Measurements from ENCODE around the gene ACBD3.

The ACBD3 gene

DNA sequence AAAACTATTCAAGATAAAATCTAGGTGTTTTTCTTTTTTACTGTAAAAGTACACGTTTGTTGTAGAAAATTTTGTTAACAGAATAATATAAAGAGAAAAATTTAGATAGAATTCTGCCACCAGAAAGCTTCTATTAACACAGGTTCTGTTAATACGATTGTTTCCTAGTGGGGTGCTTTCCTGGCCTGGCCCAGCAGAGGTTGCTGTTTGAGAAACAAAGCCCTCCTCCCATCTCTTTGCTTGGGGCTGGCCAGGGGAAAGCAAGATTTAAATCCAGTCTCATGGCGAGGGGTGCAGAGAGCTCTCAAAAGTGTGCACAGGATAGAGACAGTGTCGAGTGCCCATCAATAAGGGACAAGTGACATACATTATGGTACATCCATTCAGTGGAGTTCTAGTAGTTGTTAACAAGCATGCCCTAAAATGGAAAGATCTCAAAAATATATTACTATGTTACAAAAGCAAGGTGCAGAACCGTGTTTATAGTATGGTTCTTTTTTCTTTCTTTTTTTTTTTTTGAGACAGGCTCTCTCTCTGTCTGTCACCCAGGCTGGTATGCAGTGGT lies 14.6 kb upstream of the ACBD3 start:
- no peak for DNase-seq

DNA sequence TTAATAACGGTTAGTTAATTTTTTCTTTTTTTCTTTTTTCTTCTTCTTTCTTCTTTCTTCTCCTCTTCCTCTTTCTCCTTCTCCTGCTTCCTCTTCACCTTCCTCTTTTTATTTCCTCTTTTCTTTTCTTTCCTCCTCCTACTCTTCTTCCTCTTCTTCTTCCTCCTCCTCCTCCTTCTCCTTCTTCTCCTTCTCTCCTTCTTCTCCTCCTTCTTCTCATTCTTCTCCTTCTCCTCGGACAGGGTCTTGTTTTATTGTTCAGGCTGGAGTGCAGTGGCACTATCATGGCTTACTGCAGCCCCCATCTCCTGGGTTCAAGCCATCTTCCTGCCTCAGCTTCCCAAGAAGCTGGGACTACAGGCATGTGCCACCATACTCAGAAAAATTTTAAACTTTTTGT lies 13.4 kb upstream of the ACBD3 start:
- no peak for DNase-seq

DNA sequence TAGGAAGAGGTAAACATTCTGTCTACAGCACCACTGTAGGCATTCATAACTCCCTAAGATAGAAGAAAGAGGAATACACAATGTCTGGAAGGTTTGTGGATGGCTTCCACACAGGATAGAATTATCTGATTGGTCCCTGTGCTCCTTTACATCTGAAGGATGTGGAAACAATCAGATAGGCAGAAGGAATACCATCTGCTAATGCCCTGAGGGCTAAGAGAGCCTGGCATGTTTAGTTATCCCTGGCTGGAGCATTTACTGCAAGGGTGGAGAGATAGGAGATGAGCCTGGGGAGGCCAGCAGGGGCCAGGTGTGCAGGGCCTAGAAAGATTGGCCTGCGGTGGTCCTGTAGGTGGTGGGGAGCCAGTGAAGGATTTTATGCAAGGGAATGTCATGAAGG lies 8.6 kb upstream of the ACBD3 start:
- DNase-seq, result no peak

DNA sequence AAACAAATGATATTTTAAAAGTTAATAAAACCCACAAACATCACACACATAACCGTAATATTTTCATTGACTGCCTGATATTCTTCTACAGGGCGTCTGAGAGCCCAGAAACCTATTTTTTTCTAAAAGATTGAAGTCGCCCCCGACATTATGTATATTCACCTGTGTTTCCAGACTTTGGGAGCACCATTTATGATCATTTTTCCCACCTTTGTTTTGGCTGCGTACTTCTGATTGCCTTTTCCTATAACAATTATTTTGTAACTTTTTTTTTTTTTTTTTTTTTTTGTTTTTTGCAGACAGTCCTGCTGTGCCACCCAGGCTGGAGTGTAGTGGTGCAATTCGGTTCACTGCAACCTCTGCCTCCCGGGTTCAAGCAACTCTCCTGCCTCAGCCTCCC lies 839 bp upstream of the ACBD3 start:
- no peak for DNase-seq

DNA sequence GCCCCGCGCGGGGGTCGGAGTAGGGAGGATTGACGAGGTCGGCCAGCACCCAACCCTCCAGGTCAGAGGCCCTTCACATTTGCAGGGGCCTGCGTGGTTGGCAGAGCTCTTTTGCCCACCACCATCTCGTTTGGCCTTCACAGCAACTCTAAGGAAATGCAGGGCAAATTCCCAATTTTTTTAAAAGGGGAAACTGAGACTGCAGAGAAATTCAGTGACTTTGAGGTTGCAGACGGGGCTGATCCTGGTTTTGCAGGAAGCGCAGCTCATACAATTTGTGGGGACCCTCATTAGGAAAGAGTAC lies 430 bp upstream of the ACBD3 start:
- no peak for DNase-seq

DNA sequence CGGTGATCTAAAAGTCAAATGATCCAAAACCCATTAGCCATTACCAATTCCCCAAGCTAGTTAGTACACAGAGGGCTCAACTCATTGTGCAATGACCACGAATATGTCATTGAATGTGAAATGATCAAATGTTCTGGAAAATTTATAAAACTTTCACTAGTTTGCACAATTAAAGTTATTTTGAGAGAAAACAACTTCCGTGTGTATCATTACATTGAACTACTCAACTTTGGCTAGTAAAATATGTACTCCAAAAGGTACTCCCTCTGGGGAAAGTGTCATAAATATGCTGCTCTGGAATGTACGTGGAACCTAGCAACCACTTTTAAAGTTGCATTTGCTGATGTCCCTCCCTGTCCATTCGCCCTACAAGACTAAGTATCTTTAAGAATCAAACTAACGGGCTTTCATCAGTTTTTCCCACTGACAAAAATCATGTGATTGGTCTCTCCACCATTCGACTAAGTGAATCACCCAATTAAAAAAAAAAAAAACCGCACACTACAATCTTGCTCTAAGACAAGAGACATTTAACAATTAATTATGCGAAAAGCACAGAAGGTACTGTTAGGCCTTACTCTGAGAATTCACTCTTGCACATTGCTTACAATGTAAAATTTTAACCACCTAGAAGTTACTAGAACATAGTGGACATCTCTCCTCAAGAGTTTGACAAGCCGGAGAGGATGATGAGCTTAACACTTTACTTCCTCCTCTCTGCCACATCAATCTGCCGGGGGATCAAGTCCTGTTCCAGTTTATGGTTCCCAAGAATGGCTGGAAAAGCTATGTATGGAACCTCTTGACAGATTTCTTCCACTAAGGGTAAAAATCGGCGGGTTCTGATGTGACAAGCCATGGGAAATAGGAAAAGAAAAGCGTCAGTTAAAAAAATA lies 1.2 kb downstream of the ACBD3 start:
- DNase-seq, result no peak

DNA sequence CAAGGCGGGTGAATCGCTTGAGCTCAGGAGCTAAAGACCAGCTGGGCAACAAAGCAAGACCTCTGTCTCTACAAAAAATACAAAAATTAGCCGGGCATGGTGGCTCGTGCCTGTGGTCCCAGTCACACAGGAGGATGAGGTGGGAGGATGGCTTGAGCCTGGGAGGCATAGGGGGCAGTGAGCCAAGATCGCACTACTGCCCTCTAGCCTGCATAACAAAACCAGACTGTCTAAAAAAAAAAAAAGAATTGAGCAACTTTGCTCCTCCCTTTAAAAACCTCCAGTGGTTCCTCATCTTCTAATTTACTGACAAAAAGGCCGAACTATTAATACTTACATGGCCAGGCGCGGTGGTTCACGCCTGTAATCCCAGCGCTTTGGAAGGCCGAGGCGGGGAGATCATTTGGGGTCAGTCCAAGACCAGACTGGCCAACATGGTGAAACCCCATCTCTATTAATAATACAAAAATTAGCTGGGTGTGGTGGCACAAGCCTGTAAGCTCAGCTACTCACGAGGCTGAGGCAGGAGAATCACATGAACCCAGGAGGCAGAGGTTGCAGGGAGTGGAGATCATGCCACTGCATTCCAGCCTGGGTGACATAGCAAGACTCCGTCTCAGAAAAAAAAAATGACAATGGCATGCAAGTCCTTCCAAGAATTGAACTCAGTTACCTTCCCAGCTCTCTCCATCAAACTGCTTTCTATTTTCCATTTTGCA lies 4.4 kb downstream of the ACBD3 start:
- DNase-seq, result peak; percentile 23

DNA sequence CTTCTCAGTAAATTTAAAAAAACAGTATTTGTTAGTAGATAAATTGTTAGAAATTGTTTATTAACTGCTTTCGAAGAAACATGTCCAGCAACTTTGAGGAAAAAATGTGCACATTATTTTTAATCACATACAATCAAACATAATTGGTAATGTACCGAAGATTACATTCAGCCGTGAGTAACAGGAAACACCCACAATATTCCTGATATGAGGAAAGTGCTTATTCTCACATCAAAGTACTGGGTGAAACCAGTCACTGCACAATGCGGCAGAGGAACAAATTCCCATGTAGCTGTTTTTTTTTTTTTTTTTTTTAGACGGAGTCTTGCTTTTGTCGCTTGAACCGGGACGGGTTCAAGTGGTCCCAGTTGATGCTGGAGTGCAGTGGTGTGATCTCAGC lies 9.7 kb downstream of the ACBD3 start:
- DNase-seq, result no peak

DNA sequence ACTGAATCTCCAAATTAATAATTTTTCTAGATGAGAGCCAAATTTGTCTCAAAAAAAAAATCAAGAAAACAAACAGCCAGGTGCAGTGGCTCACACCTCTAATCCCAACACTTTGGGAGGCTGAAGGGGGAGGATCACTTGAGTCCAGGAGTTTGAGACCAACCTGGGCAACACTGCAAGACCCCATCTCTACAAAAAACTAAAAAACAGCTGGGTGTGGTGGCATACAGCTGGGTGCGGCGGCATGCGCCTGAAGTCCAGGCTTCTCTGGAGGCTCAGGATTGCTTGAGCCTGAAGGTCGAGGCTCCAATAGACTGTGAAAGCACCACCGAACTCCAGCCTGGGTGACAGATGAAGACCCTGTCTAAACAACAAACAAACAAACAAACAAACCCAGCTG lies 14.0 kb downstream of the ACBD3 start:
- DNase-seq, result no peak

DNA sequence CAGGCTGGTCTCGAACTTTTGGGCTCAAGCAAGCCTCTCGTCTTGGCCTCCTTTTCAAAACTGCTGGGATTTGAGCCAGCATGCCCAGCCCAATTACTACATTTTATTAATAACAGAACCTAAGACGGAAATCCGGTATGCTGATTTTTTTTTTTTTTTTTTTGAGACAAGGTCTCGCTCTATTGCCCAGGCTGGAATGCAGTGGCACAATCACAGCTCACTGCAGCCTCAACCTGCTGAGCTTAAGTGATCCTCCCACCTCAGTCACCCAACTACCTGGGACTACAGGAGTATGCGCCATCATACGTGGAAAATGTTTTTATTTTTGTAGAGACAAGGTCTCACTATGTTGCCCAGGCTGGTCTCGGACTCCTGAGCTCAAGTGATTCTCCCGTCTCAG lies 20.2 kb downstream of the ACBD3 start:
- no peak for DNase-seq

DNA sequence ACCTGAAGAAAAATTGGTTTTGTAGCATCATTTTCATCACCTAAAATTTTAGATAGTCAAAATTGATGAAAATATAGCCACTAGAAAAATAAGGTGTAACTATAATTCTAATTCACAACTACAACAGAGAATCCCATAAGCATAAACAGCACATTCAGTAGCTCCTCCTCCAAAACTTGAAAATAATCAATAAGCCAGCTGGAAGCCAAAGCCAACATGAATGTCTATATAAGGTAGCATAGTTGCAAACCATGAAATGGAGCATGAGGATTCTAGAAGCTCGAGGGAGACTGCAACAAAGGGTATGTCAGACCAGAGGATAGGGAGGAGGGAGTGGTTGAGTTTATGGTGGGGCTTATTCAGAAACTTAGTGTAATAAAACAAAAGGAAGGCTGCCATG lies 22.4 kb downstream of the ACBD3 start:
- no peak for DNase-seq

DNA sequence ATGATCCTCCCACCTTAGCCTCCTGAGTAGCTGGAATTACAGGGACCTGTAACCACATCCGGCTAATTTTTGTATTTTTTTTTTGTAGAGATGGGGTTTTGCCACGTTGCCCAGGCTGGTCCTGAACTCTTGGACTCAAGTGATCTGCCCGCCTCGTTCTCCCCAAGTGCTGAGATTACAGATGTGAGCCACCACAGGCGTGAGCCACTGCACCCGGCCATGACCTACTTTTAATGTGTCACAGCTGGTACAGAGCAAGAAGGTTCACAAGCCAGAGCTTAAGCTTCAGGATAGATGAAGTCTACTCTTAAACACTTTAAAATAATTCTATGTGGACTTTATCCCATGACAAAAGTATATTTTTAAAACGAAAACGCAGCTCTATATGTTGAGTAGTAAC lies 23.6 kb downstream of the ACBD3 start:
- DNase-seq, result no peak

DNA sequence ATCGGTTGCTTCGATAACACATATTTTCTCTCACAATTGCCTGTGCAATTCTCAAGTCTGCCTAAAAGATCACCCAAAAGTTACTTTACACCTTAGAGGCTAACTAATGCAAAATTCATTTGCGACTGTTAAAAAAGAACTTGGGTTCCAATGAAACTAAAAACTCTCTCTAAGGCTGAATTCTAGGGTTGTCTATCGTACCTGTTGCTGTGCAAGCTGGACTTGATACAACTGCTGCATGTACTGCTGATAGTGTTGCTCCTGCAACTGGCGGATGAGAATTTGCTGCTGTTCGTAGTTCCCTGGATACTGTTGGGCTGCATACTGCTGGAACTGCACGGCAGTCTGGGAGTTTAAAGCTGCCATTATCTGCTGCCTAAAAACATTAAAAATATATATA lies 27.6 kb downstream of the ACBD3 start:
- no peak for DNase-seq

DNA sequence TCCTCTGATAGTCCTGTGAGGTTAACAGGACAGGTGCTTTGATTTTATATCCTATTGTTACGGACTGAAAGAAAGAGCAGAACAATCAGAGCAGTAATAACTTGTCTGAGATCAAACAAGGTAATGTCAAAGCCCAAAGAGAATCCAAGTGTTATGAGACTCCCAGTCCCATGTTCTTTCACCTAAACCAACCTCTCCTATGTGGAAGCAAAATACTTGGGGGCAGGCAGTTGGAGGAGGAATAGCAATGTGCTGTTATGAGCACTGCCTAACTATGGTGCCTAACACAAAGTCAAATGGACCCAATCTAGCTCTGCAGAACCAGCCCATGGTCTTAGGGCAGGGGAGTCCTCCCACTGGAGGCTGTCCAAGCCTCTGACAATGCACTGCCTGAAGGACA lies 28.1 kb downstream of the ACBD3 start:
- no peak for DNase-seq

DNA sequence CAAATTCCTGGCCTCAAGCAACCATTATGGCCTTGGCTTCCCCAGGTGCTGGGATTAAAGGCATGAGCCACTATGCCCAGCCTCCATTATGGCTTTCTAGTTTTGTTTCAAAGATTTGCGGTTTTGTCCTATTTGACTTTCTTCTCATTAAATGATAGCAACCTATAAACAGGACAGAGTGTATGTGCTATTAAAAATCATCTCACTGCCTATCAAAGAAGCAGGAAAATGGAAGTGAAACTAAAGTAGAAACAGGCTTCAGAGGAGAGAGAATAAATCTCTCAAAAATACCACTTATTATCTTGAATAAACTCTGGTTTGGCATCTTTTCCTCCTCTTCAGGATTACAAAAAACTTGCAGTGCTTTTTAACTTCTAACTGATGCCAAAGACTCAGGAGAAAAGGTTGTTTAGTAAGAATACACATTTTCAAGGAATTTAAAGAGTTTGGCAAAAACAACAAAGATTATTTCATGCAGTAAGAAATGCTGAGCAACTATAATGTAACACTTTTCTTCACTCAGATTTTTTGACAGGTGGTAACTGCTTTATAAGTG lies 28.7 kb downstream of the ACBD3 start:
- no peak for DNase-seq

DNA sequence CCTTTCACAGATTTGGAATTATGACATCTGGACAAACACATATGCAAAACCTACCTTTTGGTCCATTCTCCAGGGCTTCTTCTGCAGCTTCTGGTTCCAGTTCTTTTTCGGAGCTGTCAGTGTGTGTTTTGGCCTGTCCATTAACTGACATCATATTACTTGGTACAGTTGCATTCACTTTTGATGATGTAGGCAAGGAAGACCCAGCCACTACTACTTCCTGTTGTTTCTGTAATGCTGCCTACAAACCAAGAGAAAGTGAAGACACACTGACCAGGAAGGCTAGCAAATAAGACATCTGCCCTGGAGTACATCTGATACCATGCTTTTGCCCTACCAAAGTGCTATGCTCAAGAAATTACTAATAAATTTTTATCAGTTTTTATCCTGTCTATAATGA lies 31.9 kb downstream of the ACBD3 start:
- no peak for DNase-seq

DNA sequence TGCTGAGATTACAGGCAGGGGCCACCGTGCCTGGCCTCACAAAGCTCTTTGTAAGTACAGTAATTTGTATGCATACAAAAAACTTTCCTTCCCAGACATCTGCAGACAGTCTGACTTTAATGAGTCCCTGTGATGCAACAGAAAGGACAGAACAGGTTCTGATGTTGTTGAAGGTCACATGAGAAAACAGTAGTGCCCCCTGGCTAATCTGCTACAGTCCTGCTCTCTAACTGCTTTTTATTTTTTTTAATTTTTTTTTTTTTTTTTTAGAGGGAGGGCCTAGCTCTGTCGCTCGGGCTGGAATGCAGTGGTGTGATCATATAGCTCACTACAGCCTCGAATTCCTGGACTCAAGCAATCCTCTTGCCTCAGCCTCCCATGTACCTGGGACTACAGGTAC lies 36.7 kb downstream of the ACBD3 start:
- DNase-seq, result no peak

DNA sequence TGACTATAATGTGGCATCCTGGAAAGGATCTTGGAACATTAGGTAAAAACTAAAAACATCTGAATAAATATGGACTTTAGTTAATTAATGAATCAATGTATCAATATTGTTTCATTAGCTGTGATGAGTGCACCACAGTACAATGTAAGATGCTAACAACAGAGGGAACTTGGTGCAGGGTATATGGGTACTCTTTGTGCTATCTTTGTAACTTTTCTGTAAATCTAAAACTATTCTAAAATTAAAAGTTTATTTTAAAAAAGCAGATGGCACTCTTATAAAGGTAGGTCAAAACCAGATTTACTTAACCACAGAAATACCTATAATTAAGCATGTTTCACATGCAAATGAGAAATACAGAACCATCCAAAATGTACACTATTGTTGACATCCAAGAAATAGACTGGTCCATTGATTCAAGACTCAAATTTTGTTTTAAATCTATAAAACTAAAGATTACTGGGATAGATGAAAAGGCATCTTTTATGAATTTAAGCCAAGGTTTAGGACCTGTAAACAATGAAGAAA lies 38.4 kb downstream of the ACBD3 start:
- DNase-seq, result no peak

DNA sequence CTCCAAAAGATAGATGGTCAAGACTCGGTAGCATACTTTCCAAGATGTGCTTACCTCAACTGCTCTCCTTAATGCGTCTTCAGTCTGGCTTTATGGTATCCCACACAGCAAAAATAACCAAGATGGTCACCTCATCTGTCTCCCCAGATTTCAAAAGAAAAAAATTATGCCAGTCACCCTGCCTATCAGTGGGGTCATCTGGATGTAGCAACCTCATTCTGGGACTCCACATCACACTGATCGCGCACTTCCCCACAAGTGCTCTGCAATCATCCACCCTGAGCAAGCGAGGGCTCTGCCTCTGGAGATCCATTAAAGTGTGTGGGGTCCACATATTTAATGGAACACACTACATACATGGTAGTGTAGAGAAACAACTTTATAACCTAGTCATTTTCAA lies 42.5 kb downstream of the ACBD3 start:
- no peak for DNase-seq

DNA sequence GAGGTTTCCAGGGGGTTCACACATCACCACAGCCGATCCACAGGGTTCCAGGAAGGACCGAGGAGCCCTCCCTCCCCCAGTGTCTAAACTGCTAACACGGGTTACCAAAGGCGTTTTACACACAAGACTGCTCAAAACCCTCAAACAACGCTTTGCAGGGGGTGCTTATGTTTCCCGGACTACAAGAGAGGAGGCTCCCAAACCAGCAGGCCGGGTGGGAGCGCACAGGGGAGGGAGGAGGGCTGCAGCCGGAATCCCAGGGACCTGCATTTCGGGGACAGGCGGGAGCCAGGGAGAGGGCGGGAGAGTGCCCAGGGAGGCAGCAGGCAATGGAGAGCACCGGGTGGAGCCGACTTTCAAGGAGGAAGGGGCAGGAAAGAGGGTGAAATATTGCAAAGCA lies 50.8 kb downstream of the ACBD3 start:
- no peak for DNase-seq

DNA sequence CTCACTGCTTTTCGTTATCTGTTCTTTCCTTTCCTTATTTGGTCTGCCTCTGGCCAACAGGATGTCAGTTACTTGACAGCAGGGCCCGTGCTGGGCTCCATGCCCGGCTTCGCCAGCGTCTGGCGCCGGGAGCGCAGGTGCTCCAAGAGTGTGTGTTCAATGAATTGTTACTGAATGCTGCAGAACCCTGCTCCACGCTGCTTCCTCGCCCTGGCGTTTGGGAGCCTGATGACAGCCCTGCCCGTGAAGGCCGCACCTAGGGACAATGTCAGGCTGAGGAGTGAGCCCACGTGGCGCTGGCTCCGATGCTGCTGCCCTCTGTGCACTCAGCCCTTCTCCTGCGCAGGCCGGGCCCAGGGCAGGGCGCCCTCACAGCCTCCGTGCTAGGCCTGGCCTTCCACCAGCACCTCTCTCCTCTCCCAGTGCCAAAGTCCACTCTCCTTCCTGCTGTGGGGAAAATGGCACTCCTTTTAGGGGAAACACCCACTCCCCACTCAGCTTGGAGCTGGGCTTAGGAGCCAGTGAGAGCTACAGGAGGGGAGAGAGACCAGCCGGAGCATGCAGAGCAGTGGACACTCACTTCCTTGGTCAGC lies 51.4 kb downstream of the ACBD3 start:
- DNase-seq, result no peak

DNA sequence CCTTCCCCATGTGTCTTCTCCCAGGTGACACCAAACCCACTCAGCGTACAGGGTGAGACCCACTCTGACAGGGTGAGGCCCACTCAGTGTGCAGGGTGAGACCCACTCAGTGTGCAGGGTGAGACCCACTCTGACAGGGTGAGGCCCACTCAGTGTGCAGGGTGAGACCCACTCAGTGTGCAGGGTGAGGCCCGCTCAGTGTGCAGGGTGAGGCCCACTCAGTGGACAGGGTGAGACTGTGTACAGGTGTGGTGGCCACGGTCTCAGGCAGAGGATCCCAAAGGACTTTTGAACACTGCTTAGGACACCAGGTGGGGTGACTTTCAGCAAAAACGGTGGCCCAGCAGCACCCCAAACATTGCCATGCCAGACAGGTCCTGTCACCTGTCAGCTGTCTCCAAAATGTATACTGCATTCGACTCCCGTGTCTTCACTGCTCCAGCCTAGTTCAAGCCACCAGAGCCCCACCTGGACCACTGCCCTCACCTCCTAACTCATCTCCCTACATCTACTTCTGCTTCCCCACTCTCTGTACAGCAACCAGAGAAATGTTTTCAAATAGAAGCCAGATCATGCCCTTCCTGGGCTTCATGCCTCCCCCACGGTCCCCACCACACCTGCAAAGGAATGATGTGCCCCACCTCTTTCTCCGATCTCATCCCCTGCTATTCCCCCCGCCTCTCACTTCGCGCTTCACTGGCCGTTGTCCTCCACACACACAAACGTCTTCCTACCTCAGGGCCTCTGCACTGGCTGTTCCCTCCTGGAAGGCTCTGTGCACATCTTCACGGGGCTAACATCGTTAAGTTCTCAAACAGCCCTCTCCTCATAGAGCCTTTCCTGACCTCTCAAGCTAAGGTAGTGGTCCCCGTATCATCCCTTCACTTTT lies 52.1 kb downstream of the ACBD3 start:
- no peak for DNase-seq

Measured in GDM1 (cell line).